Hindlimb muscle (tissue), 1 donor: Measurements from ENCODE around the gene ZNF511. TPM values are rescaled to one million over a fixed set of nuclear protein-coding genes. Genes with fewer than 3 reads are reported as not detected.

ENCODE experiments used
- DNase-seq: peaks from one replicate; pipeline ENCODE4 v3.0.0-alpha.2; 2013
- polyA plus RNA-seq: library from polyadenylated mRNA; unstranded; fragments of 120-200 nt; gene quantifications from one replicate; pipeline ENCODE4 v1.2.1, GENCODE V29; 2013; ENCODE audit not compliant: insufficient read length

ZNF511 gene
- polyA plus RNA-seq, 1 donor, result 40.7 TPM

- DNase-seq, result no peak
Observed at GRCh38 chr10:133274751-133275683, 33.7 kb upstream of the ZNF511 start.

- no peak for DNase-seq
Observed at GRCh38 chr10:133275684-133276092, 33.0 kb upstream of the ZNF511 start.

- no peak for DNase-seq
Observed at GRCh38 chr10:133276100-133276434, 32.6 kb upstream of the ZNF511 start.

- DNase-seq, result no peak
Observed at GRCh38 chr10:133276435-133277201, 32.1 kb upstream of the ZNF511 start, which contains the start of gene ADAM8. ADAM8 (minus strand) TSS chr10:133276868; CDS start chr10:133276817, 51 bp downstream.

GRCh38 chr10:133277277-133277992 is 31.3 kb upstream of the ZNF511 start:
- no peak for DNase-seq

GRCh38 chr10:133277993-133278576 is 30.6 kb upstream of the ZNF511 start:
- no peak for DNase-seq

GRCh38 chr10:133278577-133279265 is 30.0 kb upstream of the ZNF511 start:
- DNase-seq, result no peak

GRCh38 chr10:133279326-133280226 is 29.1 kb upstream of the ZNF511 start:
- no peak for DNase-seq

GRCh38 chr10:133280391-133281059 is 28.2 kb upstream of the ZNF511 start:
- DNase-seq, result no peak

GRCh38 chr10:133281084-133281483 is 27.6 kb upstream of the ZNF511 start:
- DNase-seq, result no peak

GRCh38 chr10:133281628-133282372 is 26.9 kb upstream of the ZNF511 start:
- DNase-seq, result no peak

GRCh38 chr10:133282846-133283390 is 25.8 kb upstream of the ZNF511 start:
- no peak for DNase-seq

- no peak for DNase-seq
Observed at GRCh38 chr10:133283931-133284330, 24.8 kb upstream of the ZNF511 start.

- no peak for DNase-seq
Observed at GRCh38 chr10:133285217-133285616, 23.5 kb upstream of the ZNF511 start.

GRCh38 chr10:133286366-133286765 is 22.3 kb upstream of the ZNF511 start:
- DNase-seq, result no peak

GRCh38 chr10:133287832-133288500 is 20.7 kb upstream of the ZNF511 start:
- no peak for DNase-seq

GRCh38 chr10:133289761-133290160 is 19.0 kb upstream of the ZNF511 start:
- no peak for DNase-seq
